ENCODE data around the gene GRHL3. TPM values are rescaled to one million over a fixed set of nuclear protein-coding genes. Genes with fewer than 3 reads are reported as not detected.

The GRHL3 gene
- total and polyA plus RNA-seq, 10 of the 15 experiments (the other 5 are each of a cell fraction or from before 2014, with no cell fraction given): 0.07 to 0.87 (median 0.34) TPM

GRCh38 chr1:24362396-24362795 lies 43.2 kb downstream of the GRHL3 start:
- Histone ChIP-seq H4K20me1 (ENCODE audit: control insufficient read depth, insufficient read depth) (no peaks in the 10 kb centered on the region), H2AFZ (ENCODE audit: control insufficient read depth, low read depth, low read length) (no peak overlapping the region), H3K4me2 (ENCODE audit: control insufficient read depth, insufficient read depth) (no peak overlapping the region), H3K4me3 (no peak overlapping the region), H3K9ac (ENCODE audit: control insufficient read depth, insufficient read depth, low read length) (no peak overlapping the region), H3K79me2 (ENCODE audit: control insufficient read depth, insufficient read depth, low read length) (no peaks in the 10 kb centered on the region), H3K27me3 (replicated peaks in 1 of 2; ENCODE audit: control insufficient read depth in 2 of 2, insufficient read depth in 2 of 2, low read length in 1 of 2) (no peaks in the 10 kb centered on the region), H3K4me1 (ENCODE audit: control insufficient read depth, insufficient read depth, low read length) (peaks cover 11% of the 10 kb centered on the region; the same call in 1 of the 2 replicates), H3K9me3 (replicated peaks; ENCODE audit: control insufficient read depth, insufficient read depth, low read length) (no peaks in the 10 kb centered on the region), H3K27ac (ENCODE audit: control insufficient read depth, insufficient read depth) (no peak overlapping the region), H3K36me3 (ENCODE audit: control insufficient read depth in 2 of 2, insufficient read depth in 2 of 2, low read length in 1 of 2) (no peaks in the 10 kb centered on the region)
- POLR2A ChIA-PET: no interaction called here
- intact Hi-C loops (cut with micrococcal nuclease; ENCODE audit: unreplicated experiment) (no loop called here), in situ Hi-C loops (cut with MboI) (no loop called here)
- TF ChIP-seq ZNF687 (IDR thresholded peaks at IDR 0.05) (no peak), PKNOX1 (IDR thresholded peaks at IDR 0.05) (0 out of 2 replicates have a peak, but pooled peaks have one; percentile 6)
- 100% methylated on average over 2 of the region's 2 CpGs for WGBS (ENCODE audit: insufficient coverage, insufficient replicate concordance, low lambda C conversion rate, missing lambda C conversion rate)
- BruUV-seq (replicated peaks): no TSS peak
- FAIRE-seq: no peak
- CTCF ChIA-PET: no interaction called here
- DNase-seq (ENCODE audit: low read depth, low spot score): no peak
- no peak for ATAC-seq
- SMC1A ChIA-PET (ENCODE audit: uncharacterized antibody, unreplicated experiment): interaction anchor here (1.0 kb wide), 1 partner anchor 33 kb away, joined by 4 read pairs; no protein-coding TSS in a partner anchor
- RAD21 ChIA-PET (ENCODE audit: unreplicated experiment): interaction anchor here (1.1 kb wide), 1 partner anchor 12 kb away, joined by 3 read pairs; no protein-coding TSS in a partner anchor
